K562 (cell line): ENCODE results near the gene ASXL2. TPM values are rescaled to one million over a fixed set of nuclear protein-coding genes. Genes with fewer than 3 reads are reported as not detected.

Source experiments
- MAFG ChIP-seq: fragments of 450-650 bp; conservative IDR thresholded peaks from 2 replicates; pipeline ENCODE4 v1.6.1; 2016; ENCODE audit warnings: missing genetic modification characterization, missing compliant biosample characterization
- PCBP2 ChIP-seq: fragments of 200-400 bp; formaldehyde crosslinking; IDR thresholded peaks from 2 replicates; pipeline ENCODE4 v1.6.1; 2018; ENCODE audit warnings: low read length, low read depth, mild to moderate bottlenecking, moderate library complexity; ENCODE audit not compliant: poor library complexity, severe bottlenecking
- polyA plus RNA-seq, 8 experiments: library from polyadenylated mRNA; depleted of rRNA in 4 of 8; stranded (reverse) in 5 of 8; unstranded in 3 of 8; fragments of >200 nt; fragmentation: Nextera tagmentation in 2 of 8; fragmentation: Illumina TruSeq in 1 of 8; extraction: Ambion mirVana in 2 of 8; extraction: Trizol in 1 of 8; gene quantifications; 2 replicates each; pipeline versions ENCODE4 v1.2.1 to v1.2.3, GENCODE V29; 2011 to 2014; ENCODE audit warnings: inconsistent platforms in 1 of 8, missing spikeins in 1 of 8
- total RNA-seq, 7 experiments: library from RNA; depleted of rRNA in 6 of 7; stranded (reverse); fragments of >200 nt in 6 of 7; fragmentation: Illumina TruSeq in 2 of 7; extraction: Trizol in 2 of 7; gene quantifications; 2 replicates each; pipeline versions ENCODE4 v1.2.1 to v1.2.3, GENCODE V29; 2011 to 2021; ENCODE audit warnings: low replicate concordance in 1 of 7
- TF ChIP-seq, protein P1 (sequence below): fragments of 200-600 bp; sonication (generic); IDR thresholded peaks from one replicate; pipeline ENCODE4 v1.6.1; 2012; ENCODE audit warnings: mild to moderate bottlenecking, low read depth, low read length, inconsistent platforms

The ASXL2 gene
- total and polyA plus RNA-seq, 9 of the 15 experiments (the other 6 are each of a cell fraction or from before 2014, with no cell fraction given): 2.2 to 25.9 (median 9.0) TPM

DNA sequence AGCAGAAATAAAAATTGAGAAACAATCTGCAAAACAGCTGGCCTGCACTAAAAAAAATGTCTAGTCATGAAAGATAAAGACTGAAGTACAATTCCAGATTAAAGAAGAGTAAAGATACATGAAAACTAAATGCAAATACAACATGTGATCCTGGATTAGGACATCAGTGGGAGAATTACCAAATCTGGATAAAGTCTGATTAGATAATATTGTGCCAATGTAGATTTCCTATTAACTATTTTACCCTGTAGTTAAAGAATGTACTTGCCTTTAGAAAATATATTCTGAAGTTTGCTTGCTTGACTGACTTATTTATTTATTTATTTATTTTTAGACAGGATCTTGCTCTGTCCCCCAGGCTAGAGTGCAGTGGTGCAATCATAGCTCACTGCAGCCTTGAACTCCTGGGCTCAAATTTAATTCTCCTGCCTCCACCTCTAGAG, 58.7 kb downstream of the ASXL2 start (continued):
- TF ChIP-seq, protein P1, sequence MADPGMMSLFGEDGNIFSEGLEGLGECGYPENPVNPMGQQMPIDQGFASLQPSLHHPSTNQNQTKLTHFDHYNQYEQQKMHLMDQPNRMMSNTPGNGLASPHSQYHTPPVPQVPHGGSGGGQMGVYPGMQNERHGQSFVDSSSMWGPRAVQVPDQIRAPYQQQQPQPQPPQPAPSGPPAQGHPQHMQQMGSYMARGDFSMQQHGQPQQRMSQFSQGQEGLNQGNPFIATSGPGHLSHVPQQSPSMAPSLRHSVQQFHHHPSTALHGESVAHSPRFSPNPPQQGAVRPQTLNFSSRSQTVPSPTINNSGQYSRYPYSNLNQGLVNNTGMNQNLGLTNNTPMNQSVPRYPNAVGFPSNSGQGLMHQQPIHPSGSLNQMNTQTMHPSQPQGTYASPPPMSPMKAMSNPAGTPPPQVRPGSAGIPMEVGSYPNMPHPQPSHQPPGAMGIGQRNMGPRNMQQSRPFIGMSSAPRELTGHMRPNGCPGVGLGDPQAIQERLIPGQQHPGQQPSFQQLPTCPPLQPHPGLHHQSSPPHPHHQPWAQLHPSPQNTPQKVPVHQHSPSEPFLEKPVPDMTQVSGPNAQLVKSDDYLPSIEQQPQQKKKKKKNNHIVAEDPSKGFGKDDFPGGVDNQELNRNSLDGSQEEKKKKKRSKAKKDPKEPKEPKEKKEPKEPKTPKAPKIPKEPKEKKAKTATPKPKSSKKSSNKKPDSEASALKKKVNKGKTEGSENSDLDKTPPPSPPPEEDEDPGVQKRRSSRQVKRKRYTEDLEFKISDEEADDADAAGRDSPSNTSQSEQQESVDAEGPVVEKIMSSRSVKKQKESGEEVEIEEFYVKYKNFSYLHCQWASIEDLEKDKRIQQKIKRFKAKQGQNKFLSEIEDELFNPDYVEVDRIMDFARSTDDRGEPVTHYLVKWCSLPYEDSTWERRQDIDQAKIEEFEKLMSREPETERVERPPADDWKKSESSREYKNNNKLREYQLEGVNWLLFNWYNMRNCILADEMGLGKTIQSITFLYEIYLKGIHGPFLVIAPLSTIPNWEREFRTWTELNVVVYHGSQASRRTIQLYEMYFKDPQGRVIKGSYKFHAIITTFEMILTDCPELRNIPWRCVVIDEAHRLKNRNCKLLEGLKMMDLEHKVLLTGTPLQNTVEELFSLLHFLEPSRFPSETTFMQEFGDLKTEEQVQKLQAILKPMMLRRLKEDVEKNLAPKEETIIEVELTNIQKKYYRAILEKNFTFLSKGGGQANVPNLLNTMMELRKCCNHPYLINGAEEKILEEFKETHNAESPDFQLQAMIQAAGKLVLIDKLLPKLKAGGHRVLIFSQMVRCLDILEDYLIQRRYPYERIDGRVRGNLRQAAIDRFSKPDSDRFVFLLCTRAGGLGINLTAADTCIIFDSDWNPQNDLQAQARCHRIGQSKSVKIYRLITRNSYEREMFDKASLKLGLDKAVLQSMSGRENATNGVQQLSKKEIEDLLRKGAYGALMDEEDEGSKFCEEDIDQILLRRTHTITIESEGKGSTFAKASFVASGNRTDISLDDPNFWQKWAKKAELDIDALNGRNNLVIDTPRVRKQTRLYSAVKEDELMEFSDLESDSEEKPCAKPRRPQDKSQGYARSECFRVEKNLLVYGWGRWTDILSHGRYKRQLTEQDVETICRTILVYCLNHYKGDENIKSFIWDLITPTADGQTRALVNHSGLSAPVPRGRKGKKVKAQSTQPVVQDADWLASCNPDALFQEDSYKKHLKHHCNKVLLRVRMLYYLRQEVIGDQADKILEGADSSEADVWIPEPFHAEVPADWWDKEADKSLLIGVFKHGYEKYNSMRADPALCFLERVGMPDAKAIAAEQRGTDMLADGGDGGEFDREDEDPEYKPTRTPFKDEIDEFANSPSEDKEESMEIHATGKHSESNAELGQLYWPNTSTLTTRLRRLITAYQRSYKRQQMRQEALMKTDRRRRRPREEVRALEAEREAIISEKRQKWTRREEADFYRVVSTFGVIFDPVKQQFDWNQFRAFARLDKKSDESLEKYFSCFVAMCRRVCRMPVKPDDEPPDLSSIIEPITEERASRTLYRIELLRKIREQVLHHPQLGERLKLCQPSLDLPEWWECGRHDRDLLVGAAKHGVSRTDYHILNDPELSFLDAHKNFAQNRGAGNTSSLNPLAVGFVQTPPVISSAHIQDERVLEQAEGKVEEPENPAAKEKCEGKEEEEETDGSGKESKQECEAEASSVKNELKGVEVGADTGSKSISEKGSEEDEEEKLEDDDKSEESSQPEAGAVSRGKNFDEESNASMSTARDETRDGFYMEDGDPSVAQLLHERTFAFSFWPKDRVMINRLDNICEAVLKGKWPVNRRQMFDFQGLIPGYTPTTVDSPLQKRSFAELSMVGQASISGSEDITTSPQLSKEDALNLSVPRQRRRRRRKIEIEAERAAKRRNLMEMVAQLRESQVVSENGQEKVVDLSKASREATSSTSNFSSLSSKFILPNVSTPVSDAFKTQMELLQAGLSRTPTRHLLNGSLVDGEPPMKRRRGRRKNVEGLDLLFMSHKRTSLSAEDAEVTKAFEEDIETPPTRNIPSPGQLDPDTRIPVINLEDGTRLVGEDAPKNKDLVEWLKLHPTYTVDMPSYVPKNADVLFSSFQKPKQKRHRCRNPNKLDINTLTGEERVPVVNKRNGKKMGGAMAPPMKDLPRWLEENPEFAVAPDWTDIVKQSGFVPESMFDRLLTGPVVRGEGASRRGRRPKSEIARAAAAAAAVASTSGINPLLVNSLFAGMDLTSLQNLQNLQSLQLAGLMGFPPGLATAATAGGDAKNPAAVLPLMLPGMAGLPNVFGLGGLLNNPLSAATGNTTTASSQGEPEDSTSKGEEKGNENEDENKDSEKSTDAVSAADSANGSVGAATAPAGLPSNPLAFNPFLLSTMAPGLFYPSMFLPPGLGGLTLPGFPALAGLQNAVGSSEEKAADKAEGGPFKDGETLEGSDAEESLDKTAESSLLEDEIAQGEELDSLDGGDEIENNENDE: no peak
- TF ChIP-seq MAFG (tag) (peak; percentile 85), PCBP2 (no peak)
